IPS-18c (cell line): ENCODE results near the gene SLC16A1.

Experiments used
- H3K4me3 ChIP-seq: 2 replicates; pipeline ENCODE4 v1.7.0; 2013; ENCODE audit warnings: low read depth, mild to moderate bottlenecking, low read length, moderate library complexity; ENCODE audit not compliant: insufficient read depth
- H3K9me3 ChIP-seq: one replicate; pipeline ENCODE4 v1.6.1; 2013; ENCODE audit warnings: mild to moderate bottlenecking, low read length, moderate library complexity; ENCODE audit not compliant: control insufficient read depth, insufficient read depth

SLC16A1 gene

DNA sequence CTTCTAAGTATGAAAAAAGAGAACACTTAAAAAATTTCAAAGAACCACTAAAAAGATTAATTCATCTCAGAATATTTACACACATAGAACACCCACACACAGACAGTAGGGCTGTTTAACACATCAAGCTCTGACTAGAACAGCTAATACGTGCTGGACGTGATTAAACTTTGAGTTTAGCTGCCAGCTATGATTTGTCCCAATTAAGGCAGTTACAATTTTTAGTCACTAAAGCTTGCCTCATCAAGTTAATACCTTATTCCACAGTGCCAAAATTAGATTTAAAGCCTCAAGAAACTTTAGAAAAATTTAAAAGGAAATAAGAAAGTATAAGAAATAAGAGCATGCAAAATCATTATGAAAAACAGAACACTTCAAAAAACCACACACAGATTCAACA is 18.9 kb downstream of the SLC16A1 start:
- H3K4me3 ChIP-seq, result no peak overlapping the region
- H3K9me3 ChIP-seq, result no peaks in the 10 kb centered on the region

GRCh38 chr1:112935461-112936111 is 20.4 kb downstream of the SLC16A1 start:
- Histone ChIP-seq H3K9me3 (no peaks in the 10 kb centered on the region), H3K4me3 (no peak overlapping the region)

GRCh38 chr1:112934577-112934976 is 21.4 kb downstream of the SLC16A1 start:
- Histone ChIP-seq H3K9me3 (no peaks in the 10 kb centered on the region), H3K4me3 (no peak overlapping the region)

DNA sequence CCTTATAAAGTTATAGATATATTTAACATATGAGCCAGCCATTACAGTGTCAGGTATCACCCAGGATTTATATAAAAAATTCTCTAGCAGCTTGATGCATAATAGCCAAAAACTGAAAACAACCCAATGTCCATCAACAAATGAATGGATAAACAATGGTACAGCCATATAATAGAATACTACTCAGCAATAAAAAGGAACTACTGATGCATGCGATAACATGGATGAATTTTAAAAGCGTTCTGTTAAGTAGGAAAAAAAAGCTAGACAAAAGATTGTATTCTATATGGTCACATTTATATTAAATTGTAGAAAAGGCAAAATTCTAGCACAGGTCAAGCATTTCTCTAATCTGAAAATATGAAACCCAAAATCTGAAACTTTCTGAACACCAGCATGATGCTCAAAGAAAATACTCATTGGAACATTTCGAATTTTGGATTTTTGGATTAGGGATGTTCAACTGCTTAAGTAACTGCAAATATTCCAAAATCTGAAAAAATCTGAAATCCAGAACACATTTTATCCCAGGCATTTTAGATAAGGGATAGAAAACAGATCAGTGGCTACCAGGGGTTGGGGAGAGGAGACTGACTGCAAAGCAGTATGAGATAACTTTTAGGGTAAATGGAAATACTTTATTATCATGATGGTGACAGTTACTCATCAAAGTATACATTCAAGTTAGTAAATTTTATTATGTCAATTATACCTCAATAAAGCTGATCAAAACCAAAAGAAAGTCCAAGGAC is 22.0 kb downstream of the SLC16A1 start:
- H3K9me3 ChIP-seq, result no peaks in the 10 kb centered on the region
- no peak overlapping the region for H3K4me3 ChIP-seq

DNA sequence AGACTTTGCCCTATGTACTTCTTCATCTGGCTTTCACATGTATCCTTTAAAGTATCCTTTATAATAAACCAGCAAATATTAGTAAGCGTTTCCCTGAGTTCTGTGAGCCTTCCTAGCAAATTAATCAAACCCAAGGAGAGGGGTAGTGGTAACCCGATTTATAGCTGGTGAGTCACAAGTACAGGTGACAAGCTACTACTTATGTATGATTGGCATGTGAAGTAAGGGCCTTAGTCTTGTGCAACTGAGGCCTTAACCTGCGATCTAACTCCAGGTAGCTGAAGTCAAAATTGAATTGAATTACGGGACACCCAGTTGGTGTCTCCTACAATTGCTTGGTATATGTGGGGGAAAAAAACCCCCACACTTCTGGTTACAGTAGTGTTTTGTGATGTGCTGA is 26.0 kb downstream of the SLC16A1 start:
- Histone ChIP-seq H3K4me3 (no peak overlapping the region), H3K9me3 (no peaks in the 10 kb centered on the region)

DNA sequence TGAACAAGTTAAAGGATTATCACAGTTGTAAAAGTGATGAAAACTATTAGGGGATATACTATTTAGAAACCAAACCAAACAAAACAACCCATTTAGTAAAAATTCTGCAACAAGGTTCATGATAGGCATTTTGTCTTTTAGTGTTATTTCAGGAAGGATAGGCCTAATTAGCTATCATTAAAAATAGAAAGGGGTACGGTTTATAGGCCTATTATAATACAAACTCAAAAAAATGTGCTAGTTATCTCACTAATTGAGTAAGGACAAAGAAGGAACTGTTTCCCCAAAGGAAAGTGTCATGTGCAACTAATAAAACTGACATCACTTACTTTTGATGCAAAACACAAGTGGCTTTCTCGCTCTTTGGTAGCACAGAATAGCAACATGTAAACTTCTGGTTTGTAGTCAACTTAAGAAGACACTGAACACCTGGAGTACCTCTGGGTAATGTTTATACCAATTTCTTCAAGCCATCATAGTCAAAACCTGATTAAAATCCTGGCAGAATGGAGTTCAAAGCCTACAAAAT is 28.5 kb downstream of the SLC16A1 start:
- Histone ChIP-seq H3K9me3 (no peaks in the 10 kb centered on the region), H3K4me3 (no peak overlapping the region)

DNA sequence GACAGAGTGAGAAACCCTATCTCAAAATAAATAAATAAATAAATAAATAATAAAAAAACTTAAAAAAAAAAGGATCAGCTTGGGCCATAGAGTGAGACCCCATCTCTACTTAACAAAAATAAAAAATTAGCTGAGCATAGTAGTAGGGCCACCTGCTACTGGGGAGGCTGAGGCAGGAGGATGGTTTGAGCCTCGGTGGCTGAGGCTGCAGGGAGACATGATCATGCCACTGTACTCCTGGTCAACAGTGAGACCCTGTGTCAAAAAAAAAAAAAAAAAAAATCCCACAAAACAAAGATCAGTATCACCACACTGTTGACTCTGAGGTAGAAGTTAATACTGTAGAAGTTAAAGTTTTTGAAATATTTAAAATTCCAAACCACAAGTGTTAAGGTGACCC is 29.1 kb downstream of the SLC16A1 start:
- Histone ChIP-seq H3K9me3 (no peaks in the 10 kb centered on the region), H3K4me3 (no peak overlapping the region)

DNA sequence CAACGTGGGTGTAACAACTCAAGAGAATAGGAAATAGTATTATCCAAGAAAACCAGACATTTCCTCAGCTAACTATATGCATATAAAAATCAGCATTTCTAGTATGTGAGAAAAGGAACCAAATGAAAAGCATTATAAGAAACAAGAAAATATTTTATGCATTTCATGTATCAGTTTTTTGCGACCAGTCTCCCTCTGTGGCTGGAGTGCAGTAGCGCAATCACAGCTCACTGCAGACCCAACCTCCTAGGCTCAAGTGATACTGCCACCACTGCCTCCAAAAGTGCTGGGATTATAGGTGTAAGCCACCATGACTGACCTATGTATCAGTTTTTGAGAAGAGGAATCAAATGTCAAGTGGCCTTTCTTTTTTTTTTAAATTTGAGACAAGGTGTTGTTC is 31.0 kb downstream of the SLC16A1 start:
- Histone ChIP-seq H3K4me3 (no peak overlapping the region), H3K9me3 (no peaks in the 10 kb centered on the region)

GRCh38 chr1:112923959-112924349 is 32.0 kb downstream of the SLC16A1 start:
- Histone ChIP-seq H3K9me3 (no peaks in the 10 kb centered on the region), H3K4me3 (no peak overlapping the region)

- H3K9me3 ChIP-seq, result no peaks in the 10 kb centered on the region
- no peak overlapping the region for H3K4me3 ChIP-seq
These were observed 32.6 kb downstream of the SLC16A1 start for GRCh38 chr1:112923234-112923958.

- H3K9me3 ChIP-seq, result no peaks in the 10 kb centered on the region
- no peak overlapping the region for H3K4me3 ChIP-seq
These were observed 44.3 kb downstream of the SLC16A1 start for GRCh38 chr1:112911506-112912220.

- H3K4me3 ChIP-seq, result no peak overlapping the region
These were observed 46.1 kb downstream of the SLC16A1 start for GRCh38 chr1:112909847-112910246.

DNA sequence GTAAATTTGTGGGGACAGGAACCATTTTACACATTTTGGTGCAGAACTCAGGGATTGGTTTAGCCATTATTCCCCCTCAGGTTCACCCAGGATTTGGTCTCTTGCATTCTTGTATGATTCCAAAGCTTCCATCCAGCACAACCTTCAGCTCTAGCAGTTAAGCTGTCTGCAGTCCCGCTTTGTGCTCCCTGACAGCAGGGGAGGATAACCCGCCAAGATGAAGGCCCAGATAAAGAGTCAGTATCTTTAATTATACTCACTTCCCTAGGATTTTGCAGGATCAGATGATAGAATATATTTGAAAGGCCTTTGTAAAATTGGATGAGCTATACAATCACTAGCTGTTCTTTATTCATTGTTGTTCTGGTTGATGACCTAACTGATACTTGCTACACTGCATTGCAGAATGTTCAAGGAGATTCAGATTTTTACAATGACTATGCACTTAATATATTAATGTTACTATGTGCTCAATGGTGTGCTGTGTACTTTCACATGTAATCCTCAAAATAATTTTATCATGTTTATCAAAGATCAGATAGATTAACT is 49.8 kb downstream of the SLC16A1 start:
- Histone ChIP-seq H3K4me3 (no peak overlapping the region), H3K9me3 (no peaks in the 10 kb centered on the region)

More at GRCh38 chr1:112909847-112910246, 46.1 kb downstream of the SLC16A1 start:
- H3K9me3 ChIP-seq, result no peaks in the 10 kb centered on the region

DNA sequence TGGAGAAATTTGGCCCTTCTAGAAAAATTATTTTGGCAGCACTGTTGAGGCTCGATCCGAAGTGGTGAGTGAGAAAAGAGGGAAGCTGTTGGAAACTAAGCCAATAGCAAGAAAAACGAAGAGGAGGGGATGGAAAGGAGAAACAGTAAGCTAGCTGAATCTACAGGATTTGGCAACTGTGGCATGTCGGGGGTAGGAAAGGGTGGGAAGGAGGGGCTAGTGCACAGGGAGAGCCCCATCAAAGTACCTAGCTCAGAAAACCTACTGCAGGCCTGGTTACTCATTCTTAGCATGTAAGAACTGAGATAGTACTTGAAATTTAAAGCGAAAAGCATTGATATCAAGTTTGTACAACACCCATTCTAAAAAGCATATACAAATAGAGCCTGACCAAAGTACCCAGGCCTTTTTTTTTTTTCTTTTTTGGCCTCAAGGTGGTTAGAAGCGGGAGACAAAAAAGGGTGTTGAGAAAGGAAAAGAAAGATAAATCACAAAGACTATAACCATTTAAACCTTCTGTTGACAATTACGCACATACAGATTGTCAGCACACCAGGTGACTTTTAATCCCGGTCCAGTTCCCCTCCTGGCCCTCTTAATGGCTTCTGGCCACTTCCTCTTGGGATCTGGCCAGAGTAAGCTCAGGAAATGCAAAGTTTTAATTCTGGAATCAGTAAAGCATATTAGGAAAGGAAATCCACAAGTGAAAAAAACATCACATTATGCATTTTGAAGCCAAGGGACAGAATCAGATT is 50.4 kb downstream of the SLC16A1 start:
- no peak overlapping the region for H3K4me3 ChIP-seq
- no peaks in the 10 kb centered on the region for H3K9me3 ChIP-seq

DNA sequence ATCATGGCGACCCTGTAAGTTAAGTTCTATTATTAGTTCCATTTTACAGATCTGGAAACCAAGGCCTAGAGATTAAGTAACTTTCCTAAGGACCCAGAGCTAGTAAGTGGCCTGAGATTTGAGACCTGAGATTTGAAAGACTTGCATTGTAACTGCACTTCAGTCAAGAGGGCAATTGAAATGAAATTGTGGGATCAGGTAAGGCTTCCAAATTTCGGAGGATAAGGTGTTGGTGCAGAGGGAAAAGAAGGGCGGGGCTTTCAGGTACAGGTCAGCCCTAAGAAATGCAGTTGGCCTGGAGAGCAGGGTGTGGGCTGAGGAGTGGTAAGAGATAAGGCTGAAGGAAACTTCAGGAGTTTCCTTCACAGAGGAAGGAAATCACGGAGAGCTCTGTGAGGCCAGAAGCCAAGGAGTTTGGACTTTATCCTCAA is 51.1 kb downstream of the SLC16A1 start:
- Histone ChIP-seq H3K9me3 (no peaks in the 10 kb centered on the region), H3K4me3 (no peak overlapping the region)

DNA sequence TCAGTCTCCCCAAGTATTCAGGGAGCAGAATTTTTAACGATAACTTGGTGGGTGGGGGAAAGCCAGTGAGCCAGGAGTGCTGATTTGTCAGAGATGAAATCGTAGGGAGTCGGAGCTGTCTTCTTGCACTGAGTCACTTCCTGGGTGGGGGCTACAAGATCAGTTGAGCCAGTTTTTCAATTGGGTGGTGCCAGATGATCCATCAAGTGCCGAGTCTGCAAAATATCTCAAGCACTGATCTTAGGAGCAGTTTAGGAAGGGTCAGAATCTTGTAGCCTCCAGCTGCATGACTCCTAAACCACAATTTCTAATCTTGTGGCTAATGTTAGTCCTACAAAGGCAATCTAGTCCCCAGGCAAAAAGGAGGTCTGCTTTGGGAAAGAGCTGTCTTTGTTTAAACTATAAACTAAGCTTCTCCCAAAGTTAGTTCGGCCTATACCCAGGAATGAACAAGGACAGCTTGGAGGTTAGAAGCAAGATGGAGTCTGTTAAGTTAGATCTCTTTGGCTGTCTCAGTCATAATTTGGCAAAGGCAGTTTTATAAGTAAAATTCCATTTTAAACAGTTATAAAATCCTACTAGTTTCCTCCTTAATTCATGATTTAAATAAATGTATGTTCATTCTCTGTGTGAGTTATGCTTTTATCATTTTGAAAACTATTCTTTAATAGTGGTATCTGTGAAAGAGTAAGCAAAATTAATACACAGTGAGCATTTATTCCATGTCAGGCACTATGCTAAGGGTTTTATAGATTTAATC is 51.7 kb downstream of the SLC16A1 start:
- no peak overlapping the region for H3K4me3 ChIP-seq
- no peaks in the 10 kb centered on the region for H3K9me3 ChIP-seq
